Left renal pelvis (tissue), 4 donors: ENCODE results near the gene RC3H1. TPM values are rescaled to one million over a fixed set of nuclear protein-coding genes. Genes with fewer than 3 reads are reported as not detected.

ENCODE experiments used
- DNase-seq, 4 donors: peaks; one replicate each; pipeline ENCODE4 v3.0.0-alpha.2; 2013; ENCODE audit warnings: low read depth in 4 of 4, low spot score in 3 of 4
- polyA plus RNA-seq, 4 donors: library from polyadenylated mRNA; unstranded; fragments of 120-200 nt; gene quantifications; one replicate each; pipeline ENCODE4 v1.2.1, GENCODE V29; 2013; ENCODE audit not compliant: insufficient read length in 4 of 4

RC3H1 gene
- polyA plus RNA-seq, 4 donors = 12.5 to 14.4 (median 13.0) TPM

GRCh38 chr1:173893611-173894010, 128.5 kb downstream of the RC3H1 start:
- no peak for DNase-seq

DNA sequence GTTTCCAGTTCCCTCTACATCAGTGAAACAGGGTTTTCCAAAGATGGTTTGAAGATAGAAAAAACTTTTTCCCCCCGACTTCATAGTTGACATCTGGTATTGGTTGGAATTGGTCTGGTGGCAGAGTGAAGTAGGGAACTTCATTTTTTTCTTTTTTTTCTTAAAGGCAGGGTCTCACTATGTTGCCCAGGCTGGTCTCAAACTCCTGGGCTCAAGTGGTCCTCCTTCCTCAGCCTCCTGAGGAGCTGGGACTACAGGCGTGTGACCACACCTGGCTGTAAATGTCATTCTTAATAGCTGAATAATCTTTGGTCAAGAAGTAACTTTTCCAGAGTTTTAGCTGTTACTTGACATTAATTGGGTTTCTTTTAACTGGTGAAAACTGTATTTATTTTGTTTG, 132.3 kb downstream of the RC3H1 start:
- DNase-seq = no peak

DNA sequence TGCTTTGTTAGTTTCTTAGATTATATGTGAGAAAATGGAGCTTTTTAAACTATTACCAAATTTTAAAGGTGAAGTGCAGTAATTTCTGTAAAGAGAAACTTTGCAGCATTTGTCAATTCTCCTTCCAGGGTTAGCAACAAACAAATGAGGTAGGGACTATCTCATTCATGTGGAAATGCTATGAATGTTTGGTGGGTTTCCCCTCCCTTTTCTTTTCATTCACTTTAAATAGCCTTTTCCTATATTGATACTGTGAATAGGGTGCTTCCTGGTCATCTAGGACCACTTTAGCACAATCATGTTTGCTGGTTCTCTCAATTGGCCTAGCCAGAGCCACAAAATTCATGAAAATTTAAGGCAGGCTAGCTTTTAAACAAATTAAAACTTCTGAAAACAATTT, 133.4 kb downstream of the RC3H1 start:
- no peak for DNase-seq

DNA sequence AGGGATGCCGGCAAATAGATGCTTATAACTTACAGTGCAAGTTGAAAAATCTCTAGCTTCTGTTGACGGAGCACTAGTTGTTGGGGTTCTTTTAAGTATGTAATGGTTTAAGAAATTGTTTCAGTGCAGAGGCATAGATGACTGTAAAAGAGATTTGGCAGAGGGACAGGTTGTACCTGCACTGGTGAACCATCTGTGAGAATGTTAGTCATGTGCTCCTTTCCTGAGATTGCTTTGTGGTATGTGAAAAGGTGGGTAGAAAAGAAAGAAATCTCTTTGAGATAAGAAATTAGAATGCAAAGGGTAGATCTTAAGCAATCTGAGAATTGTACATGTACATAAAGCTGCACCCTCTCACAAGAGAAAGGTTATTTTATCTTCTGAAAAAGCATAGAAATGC, 134.5 kb downstream of the RC3H1 start:
- no peak for DNase-seq

DNA sequence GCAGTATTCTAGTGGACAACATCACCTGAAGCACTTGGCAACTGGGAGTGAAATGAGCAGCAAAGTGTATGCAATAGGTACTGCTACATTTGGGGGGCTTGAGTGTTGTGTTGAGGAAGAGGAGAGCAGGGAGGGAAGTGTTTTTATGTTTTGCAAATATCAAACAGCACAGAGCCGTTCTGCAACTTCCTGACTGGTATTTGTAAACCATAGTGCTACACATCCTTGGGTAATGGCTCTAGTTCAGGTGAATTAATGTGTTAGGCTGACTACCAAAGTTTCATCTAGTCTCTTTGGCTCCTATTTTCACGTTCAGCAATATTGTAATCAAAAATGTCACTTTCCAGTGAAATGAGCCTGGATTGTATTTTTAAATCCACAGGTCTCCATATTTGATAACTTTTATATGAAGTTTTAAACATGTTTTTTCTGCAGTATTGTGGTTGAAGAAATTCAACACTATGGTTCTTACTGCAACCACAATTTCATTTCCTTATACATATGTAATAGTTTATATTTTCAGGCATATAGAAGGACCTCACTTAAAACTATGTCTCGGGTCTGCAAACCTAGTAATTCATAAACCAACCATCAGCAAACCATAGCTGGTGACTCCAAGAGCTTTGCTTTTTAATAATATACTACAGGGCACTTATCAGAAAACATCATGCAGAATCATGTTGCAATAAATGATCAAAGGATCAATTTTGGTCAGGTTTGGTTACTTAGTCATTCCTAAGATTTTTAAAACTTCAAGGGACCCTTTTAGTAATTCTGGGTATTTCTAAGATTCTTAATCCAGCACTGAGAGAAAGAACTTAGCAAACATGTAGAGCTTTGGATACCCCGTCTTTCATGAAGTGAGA, 135.2 kb downstream of the RC3H1 start:
- DNase-seq = no peak

DNA sequence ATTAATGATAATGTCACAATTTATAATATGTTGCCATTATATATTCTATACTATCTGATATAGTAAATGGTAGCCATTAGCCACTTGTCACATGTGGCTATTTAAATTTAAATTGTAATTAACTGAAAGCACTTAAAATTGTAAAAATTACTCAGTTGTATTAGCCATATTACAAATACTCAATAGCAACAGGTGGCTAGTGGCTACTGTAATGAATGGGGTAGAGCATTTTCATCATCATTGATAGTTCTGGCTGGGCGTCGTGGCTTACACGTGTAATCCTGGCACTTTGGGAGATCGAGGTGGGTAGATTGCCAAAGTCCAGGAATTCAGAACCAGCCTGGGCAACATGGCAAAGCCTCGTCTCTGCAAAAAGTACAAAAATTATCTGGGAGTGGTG, 137.5 kb downstream of the RC3H1 start:
- no peak for DNase-seq

Other genes with a start within 250 kb of the RC3H1 start
- 10 to 100 TPM; 15.1 to 28.7 (median 27.4) TPM for gene DARS2, start 197.7 kb downstream of the RC3H1 start, polyA plus RNA-seq
- gene CENPL, start 197.5 kb downstream of the RC3H1 start, polyA plus RNA-seq = 10 to 100 TPM; 10.7 to 14.3 (median 12.1) TPM
- 100 to 1,000 TPM; 575 to 748 (median 635) TPM for gene GAS5, start 154.4 kb downstream of the RC3H1 start, polyA plus RNA-seq
- 10 to 100 TPM in 1 of 4 donors, 1 to 10 TPM in 3; 7.5 to 10.5 (median 8.7) TPM for gene ZBTB37, start 154.0 kb downstream of the RC3H1 start, polyA plus RNA-seq
- gene SERPINC1, start 105.0 kb downstream of the RC3H1 start, polyA plus RNA-seq = 1 to 10 TPM in 1 of 4 donors, under 1 TPM in 3; 0.37 to 5.5 (median 0.42) TPM
- 10 to 100 TPM; 23.9 to 32.5 (median 28.4) TPM for gene RABGAP1L, start 137.2 kb upstream of the RC3H1 start, polyA plus RNA-seq